ENCODE data around the gene CCDC68. TPM values are rescaled to one million over a fixed set of nuclear protein-coding genes. Genes with fewer than 3 reads are reported as not detected.
A peak's percentile ranks its signal among the peaks of the same experiment; 100 is the strongest.

The CCDC68 gene
- total RNA-seq, result 20.8 TPM
- long read RNA-seq, full-length matches to known transcripts, result 18 of 52 reads
- long read RNA-seq, partial matches to known transcripts, result 1 of 52 reads
- long read RNA-seq, other reads (novel, unspliced or antisense), result 33 of 52 reads

- ATAC-seq, result peak; percentile 98
These were observed at the start of gene CCDC68 for GRCh38 chr18:54958704-54959625. Gene CCDC68, minus strand, starts transcription at chr18:54959461. Its CDS starts 16,670 bp downstream, at chr18:54942791.

GRCh38 chr18:55007602-55008001, 48.3 kb upstream of the CCDC68 start:
- Histone ChIP-seq H3K9me3 (no peaks in the 10 kb centered on the region), H3K27me3 (no peaks in the 10 kb centered on the region), H3K4me1 (no peaks in the 10 kb centered on the region), H3K4me3 (no peak overlapping the region), H3K27ac (no peak overlapping the region), H3K36me3 (no peaks in the 10 kb centered on the region)
- ATAC-seq (no peak), DNase-seq (no peak)
- intact Hi-C loops (cut with DNase I), result no loop called here
- TF ChIP-seq CTCF (IDR thresholded peaks at IDR 0.05), result no peak

More at GRCh38 chr18:54958704-54959625, at the start of gene CCDC68:
- Histone ChIP-seq H3K36me3 (no peaks in the 10 kb centered on the region), H3K4me3 (peak within 1 kb of the TSS; percentile 63), H3K27ac (peak within 1 kb of the TSS; percentile 82), H3K27me3 (no peaks in the 10 kb centered on the region), H3K9me3 (no peaks in the 10 kb centered on the region), H3K4me1 (peaks cover 8% of the 10 kb centered on the region)
- peak; percentile 87 for DNase-seq
- intact Hi-C loops (cut with DNase I), result no loop called here
- no peak for TF ChIP-seq CTCF (IDR thresholded peaks at IDR 0.05)

GRCh38 chr18:55003695-55004094, 44.4 kb upstream of the CCDC68 start:
- no peaks in the 10 kb centered on the region for H3K4me1 ChIP-seq
- H3K36me3 ChIP-seq, result no peaks in the 10 kb centered on the region
- ATAC-seq (no peak), DNase-seq (no peak)
- H3K9me3 ChIP-seq, result no peaks in the 10 kb centered on the region
- intact Hi-C loops (cut with DNase I), result no loop called here
- no peak for TF ChIP-seq CTCF (IDR thresholded peaks at IDR 0.05)
- no peak overlapping the region for H3K4me3 ChIP-seq
- H3K27me3 ChIP-seq, result no peaks in the 10 kb centered on the region
- H3K27ac ChIP-seq, result no peak overlapping the region

- no peak for DNase-seq
These were observed 43.0 kb upstream of the CCDC68 start for GRCh38 chr18:55002261-55002660.

GRCh38 chr18:55001394-55002024, 42.2 kb upstream of the CCDC68 start:
- Histone ChIP-seq H3K4me1 (no peaks in the 10 kb centered on the region), H3K27me3 (no peaks in the 10 kb centered on the region), H3K4me3 (no peak overlapping the region), H3K9me3 (no peaks in the 10 kb centered on the region), H3K27ac (no peak overlapping the region), H3K36me3 (no peaks in the 10 kb centered on the region)
- ATAC-seq (peak; percentile 92), DNase-seq (no peak)
- intact Hi-C loops (cut with DNase I), result no loop called here
- TF ChIP-seq CTCF (IDR thresholded peaks at IDR 0.05), result no peak

More at GRCh38 chr18:55002261-55002660, 43.0 kb upstream of the CCDC68 start:
- Histone ChIP-seq H3K4me3 (no peak overlapping the region), H3K4me1 (no peaks in the 10 kb centered on the region), H3K27me3 (no peaks in the 10 kb centered on the region), H3K9me3 (no peaks in the 10 kb centered on the region), H3K27ac (no peak overlapping the region), H3K36me3 (no peaks in the 10 kb centered on the region)
- no peak for TF ChIP-seq CTCF (IDR thresholded peaks at IDR 0.05)
- intact Hi-C loops (cut with DNase I), result no loop called here
- no peak for ATAC-seq

Measured in upper lobe of right lung (tissue), 1 donor.